Activated CD4-positive, alpha-beta memory T cell treated with anti-CD3 and anti-CD28 coated beads, Interleukin-2, amount 10 ng/mL, durations not matched to agents 7 days and 5 days (primary cell): Measurements from ENCODE around the gene RHBDD1. TPM values are rescaled to one million over a fixed set of nuclear protein-coding genes. Genes with fewer than 3 reads are reported as not detected.

ENCODE experiments used
- CTCF ChIA-PET: fragments of 350-600 bp; sonication (Branson Sonifier 250); formaldehyde crosslinking; loops from one replicate; lab custom pipeline; 2021; ENCODE audit warnings: antibody characterized with exemption, inconsistent platforms; lab: Charles Lee
- POLR2A ChIA-PET: fragments of 350-600 bp; sonication (Branson Sonifier 250); formaldehyde crosslinking; loops from one replicate; lab custom pipeline; 2021; ENCODE audit warnings: antibody characterized with exemption; lab: Charles Lee
- DNase-seq: peaks from one replicate; pipeline ENCODE4 v3.0.0-alpha.2; 2020
- H3K27ac Mint-ChIP-seq: one replicate; pipeline ENCODE4 v1.8.0; 2021; ENCODE audit warnings: mild to moderate bottlenecking, mixed read lengths
- H3K27me3 Mint-ChIP-seq: one replicate; pipeline ENCODE4 v1.8.0; 2021; ENCODE audit warnings: mixed read lengths
- H3K36me3 Mint-ChIP-seq: one replicate; pipeline ENCODE4 v1.8.0; 2021; ENCODE audit warnings: low read depth, mixed read lengths
- H3K4me1 Mint-ChIP-seq: one replicate; pipeline ENCODE4 v1.8.0; 2021; ENCODE audit warnings: mixed read lengths
- H3K4me3 Mint-ChIP-seq: one replicate; pipeline ENCODE4 v1.8.0; 2021; ENCODE audit warnings: mild to moderate bottlenecking, mixed read lengths
- H3K9me3 Mint-ChIP-seq: one replicate; pipeline ENCODE4 v1.8.0; 2021; ENCODE audit warnings: mixed read lengths
- total RNA-seq, 2 experiments: library from RNA; stranded (reverse); gene quantifications; one replicate each; pipeline ENCODE4 v1.2.3, GENCODE V29; 2021

RHBDD1 gene, protein sequence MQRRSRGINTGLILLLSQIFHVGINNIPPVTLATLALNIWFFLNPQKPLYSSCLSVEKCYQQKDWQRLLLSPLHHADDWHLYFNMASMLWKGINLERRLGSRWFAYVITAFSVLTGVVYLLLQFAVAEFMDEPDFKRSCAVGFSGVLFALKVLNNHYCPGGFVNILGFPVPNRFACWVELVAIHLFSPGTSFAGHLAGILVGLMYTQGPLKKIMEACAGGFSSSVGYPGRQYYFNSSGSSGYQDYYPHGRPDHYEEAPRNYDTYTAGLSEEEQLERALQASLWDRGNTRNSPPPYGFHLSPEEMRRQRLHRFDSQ
- total RNA-seq: 10 to 100 TPM; 38.1 to 43.0 TPM

DNA sequence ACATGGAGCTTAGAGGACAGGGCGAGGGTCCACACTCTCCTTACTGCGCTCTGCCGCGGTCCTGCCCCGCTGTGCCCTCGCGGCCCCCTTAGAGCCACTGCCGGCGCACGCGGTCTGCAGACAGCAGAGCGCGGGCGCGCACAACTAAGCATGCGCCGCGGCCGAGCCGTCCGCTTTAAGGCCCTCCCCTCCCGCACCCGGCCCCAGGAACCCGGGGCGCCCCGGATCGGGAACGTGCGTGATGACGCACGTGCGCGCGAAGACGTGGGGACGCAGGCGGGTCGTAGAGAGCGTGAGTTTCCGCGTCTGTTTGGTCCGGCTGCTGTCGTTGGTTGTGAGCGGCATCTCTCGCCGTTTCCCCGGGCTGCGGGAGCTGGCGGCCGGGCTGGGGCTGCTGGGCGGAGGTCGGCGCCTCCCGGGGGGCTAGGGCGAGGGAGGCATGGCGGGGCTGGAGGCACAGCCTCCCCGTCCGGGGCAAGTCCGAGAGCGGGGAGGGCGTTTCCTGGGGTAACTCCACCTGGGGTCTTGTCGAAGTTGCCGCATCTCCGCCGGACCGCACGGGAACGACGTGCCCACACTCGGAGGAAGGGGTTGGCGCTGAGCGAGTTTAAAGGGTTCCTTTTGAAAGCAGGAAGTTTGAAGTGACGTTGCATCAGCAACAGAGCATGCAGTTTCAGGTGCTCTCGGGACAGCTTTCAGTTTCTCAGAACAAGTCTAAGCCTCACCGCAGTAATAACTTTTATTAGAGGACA is at the start of gene RHBDD1:
Gene RHBDD1, plus strand, starts transcription at position 259 of the 752 bp plus-strand sequence. CDS start 28,640 bp downstream, outside the sequence.
- DNase-seq: peak; percentile 96
- Mint-ChIP-seq H3K27ac (peak within 1 kb of the TSS; percentile 100), H3K4me3 (peak within 1 kb of the TSS; percentile 97), H3K9me3 (no peaks in the 10 kb centered on the region), H3K36me3 (peaks cover 48% of the 10 kb centered on the region), H3K27me3 (no peaks in the 10 kb centered on the region), H3K4me1 (peaks cover 60% of the 10 kb centered on the region)
- ChIA-PET CTCF (interaction anchor here (1.2 to 7.6 kb wide), 4 partner anchors 10 to 44 kb away, joined by 3 to 60 read pairs (median 4); partner anchors contain the start of gene IRS1), POLR2A (interaction anchor here (0.9 to 3.2 kb wide), 19 partner anchors 10 to 1909 kb away, joined by 3 to 49 read pairs (median 6); partner anchors contain the start of genes DOCK10 and IRS1)

DNA sequence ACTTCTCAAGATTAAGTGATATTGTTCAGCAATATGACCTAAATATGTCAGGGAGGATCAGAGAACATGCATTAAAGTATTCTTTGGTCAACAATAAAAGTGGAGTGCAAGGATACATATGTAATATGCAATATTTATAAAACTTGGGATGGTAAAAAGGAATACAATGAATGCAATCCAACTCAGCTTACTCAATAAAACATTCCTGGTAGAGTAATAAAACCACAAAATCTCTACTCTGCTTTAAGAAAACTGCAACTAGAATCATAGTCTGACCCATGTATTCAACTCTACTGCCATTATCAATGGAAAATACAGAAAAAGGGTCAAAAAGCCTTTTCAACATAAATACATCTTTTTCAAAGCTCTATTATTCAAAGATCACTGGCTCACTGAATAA is 47.8 kb upstream of the RHBDD1 start:
- no peaks in the 10 kb centered on the region for H3K27me3 Mint-ChIP-seq
- H3K4me3 Mint-ChIP-seq: no peak overlapping the region
- H3K9me3 Mint-ChIP-seq: peaks cover 6% of the 10 kb centered on the region
- no peak overlapping the region for H3K27ac Mint-ChIP-seq
- peaks cover 40% of the 10 kb centered on the region for H3K4me1 Mint-ChIP-seq
- ChIA-PET CTCF (interaction anchor here (1.2 to 1.6 kb wide), 3 partner anchors 11 to 15 kb away, joined by 3 to 4 read pairs (median 3); no protein-coding TSS in a partner anchor), POLR2A (interaction anchor here (1.2 to 4.9 kb wide), 3 partner anchors 9 to 138 kb away, joined by 4 to 19 read pairs (median 5); partner anchors contain the start of gene IRS1)
- no peak for DNase-seq
- peaks cover 37% of the 10 kb centered on the region for H3K36me3 Mint-ChIP-seq

DNA sequence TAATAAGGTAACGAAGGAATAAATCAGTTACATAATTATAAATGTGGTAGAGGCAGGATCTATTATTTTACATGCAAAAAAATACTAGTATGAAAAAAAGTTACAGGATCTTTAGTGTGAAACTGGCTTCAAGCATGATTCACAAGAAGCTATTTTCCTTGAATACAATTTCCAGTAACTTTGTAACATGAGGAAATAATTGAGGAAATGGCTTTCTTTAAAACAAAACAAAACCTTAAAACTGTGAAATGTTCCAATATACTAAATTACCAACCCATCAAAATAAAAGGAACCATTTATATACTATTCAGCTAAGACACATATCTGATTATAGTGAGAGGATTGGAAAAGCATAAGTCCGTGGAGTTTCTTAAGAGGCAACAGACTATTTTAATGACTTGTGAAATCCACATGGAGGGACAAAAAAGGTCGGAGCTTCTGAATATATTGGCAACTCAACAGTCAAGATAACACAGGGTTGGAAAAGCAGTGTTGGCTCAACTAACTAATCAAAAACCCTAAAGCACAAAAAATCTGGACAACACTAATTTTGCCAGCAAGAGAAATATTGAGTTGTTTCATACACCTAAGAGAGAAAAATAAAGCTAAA is 46.9 kb upstream of the RHBDD1 start:
- no peak for DNase-seq
- ChIA-PET CTCF (interaction anchor here (1.4 to 1.6 kb wide), 4 partner anchors 10 to 18 kb away, joined by 3 to 7 read pairs (median 4); partner anchors contain the start of gene IRS1), POLR2A (interaction anchor here (1.2 to 4.9 kb wide), 4 partner anchors 10 to 139 kb away, joined by 4 to 44 read pairs (median 12); partner anchors contain the start of genes IRS1 and RHBDD1)
- Mint-ChIP-seq H3K27ac (no peak overlapping the region), H3K4me1 (peaks cover 47% of the 10 kb centered on the region), H3K9me3 (peaks cover under 1% of the 10 kb centered on the region), H3K27me3 (no peaks in the 10 kb centered on the region), H3K4me3 (no peak overlapping the region), H3K36me3 (peaks cover 35% of the 10 kb centered on the region)

DNA sequence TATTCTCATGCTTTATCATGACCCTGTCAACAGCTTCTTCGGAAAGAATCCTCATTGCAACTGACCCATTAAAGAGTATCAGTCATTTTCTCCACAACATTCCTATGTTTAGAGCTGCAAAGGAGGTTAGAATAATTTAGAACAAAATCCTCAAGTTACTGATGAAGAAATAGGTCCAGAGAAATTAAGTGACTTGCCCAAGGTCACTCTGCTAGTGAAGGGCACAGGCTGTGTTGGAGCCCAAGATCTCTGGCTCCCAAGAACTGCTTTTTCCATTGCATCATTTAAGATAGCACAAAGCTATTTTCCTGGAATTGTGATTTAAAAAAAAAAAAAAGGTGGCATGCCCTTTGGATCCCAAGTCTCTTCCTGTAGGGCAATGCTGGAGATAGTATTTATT is 45.8 kb upstream of the RHBDD1 start:
- Mint-ChIP-seq H3K4me1 (peaks cover 56% of the 10 kb centered on the region), H3K27ac (peak overlapping the region; percentile 21), H3K27me3 (no peaks in the 10 kb centered on the region), H3K9me3 (no peaks in the 10 kb centered on the region), H3K36me3 (peaks cover 40% of the 10 kb centered on the region), H3K4me3 (no peak overlapping the region)
- POLR2A ChIA-PET: interaction anchor here (1.0 to 4.9 kb wide), 5 partner anchors 9 to 49 kb away, joined by 3 to 44 read pairs (median 15); partner anchors contain the start of genes IRS1 and RHBDD1
- CTCF ChIA-PET: interaction anchor here (1.1 to 1.5 kb wide), 5 partner anchors 9 to 19 kb away, joined by 4 to 7 read pairs (median 6); partner anchors contain the start of gene IRS1
- DNase-seq: no peak

DNA sequence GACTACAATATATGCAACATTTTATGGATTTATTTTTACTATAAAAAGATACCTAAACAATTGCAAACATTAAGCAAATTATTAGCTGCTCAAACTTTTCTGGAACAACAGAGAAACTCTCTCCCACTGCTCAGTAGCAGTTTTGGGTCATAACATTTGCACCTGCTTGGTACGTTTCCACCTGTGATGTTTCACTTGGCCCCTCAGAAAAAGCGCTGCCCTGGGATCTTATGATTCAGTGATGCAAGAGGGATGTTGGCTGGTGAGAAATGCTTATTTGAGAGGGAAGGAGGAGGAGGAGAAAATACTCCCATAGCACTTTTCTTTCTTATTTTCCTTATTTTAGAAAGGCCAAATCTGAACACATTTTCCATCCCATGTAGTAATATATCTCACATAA is 45.4 kb upstream of the RHBDD1 start:
- POLR2A ChIA-PET: interaction anchor here (1.0 to 4.9 kb wide), 9 partner anchors 9 to 51 kb away, joined by 3 to 44 read pairs (median 4); partner anchors contain the start of genes IRS1 and RHBDD1
- Mint-ChIP-seq H3K4me1 (peaks cover 56% of the 10 kb centered on the region), H3K27ac (no peak overlapping the region), H3K36me3 (peaks cover 40% of the 10 kb centered on the region), H3K4me3 (peak overlapping the region; percentile 89), H3K9me3 (no peaks in the 10 kb centered on the region), H3K27me3 (no peaks in the 10 kb centered on the region)
- CTCF ChIA-PET: interaction anchor here (0.8 to 1.4 kb wide), 5 partner anchors 9 to 44 kb away, joined by 3 to 6 read pairs (median 6); no protein-coding TSS in a partner anchor
- DNase-seq: no peak

DNA sequence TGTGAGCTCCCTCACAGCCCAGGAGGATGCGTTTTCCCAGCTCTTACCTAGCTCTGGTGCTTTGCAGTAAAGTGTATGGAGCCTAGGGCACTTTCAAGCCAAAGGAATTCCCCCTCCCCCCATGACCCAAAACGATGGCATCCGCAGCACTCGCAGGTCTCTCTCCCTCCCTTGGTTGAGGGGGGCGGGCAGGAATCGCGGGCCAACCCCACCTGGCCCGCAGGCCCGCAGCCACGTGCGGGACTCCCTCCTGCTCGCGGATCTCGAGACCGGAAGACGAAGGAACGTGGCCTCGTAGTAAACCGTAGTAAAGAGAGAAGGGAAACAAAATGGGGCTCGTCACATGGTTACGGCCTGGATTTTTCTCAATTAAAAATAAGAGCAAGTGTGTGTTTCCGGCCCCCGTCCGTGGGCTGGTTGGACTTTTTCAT is 44.8 kb upstream of the RHBDD1 start:
- no peaks in the 10 kb centered on the region for H3K27me3 Mint-ChIP-seq
- peaks cover 58% of the 10 kb centered on the region for H3K4me1 Mint-ChIP-seq
- H3K9me3 Mint-ChIP-seq: no peaks in the 10 kb centered on the region
- peaks cover 38% of the 10 kb centered on the region for H3K36me3 Mint-ChIP-seq
- no peak for DNase-seq
- CTCF ChIA-PET: interaction anchor here (0.8 to 1.4 kb wide), 6 partner anchors 8 to 44 kb away, joined by 3 to 6 read pairs (median 5); no protein-coding TSS in a partner anchor
- POLR2A ChIA-PET: interaction anchor here (1.0 to 4.9 kb wide), 9 partner anchors 8 to 51 kb away, joined by 3 to 44 read pairs (median 4); partner anchors contain the start of genes IRS1 and RHBDD1
- peak overlapping the region; percentile 89 for H3K4me3 Mint-ChIP-seq
- H3K27ac Mint-ChIP-seq: peak overlapping the region; percentile 92

DNA sequence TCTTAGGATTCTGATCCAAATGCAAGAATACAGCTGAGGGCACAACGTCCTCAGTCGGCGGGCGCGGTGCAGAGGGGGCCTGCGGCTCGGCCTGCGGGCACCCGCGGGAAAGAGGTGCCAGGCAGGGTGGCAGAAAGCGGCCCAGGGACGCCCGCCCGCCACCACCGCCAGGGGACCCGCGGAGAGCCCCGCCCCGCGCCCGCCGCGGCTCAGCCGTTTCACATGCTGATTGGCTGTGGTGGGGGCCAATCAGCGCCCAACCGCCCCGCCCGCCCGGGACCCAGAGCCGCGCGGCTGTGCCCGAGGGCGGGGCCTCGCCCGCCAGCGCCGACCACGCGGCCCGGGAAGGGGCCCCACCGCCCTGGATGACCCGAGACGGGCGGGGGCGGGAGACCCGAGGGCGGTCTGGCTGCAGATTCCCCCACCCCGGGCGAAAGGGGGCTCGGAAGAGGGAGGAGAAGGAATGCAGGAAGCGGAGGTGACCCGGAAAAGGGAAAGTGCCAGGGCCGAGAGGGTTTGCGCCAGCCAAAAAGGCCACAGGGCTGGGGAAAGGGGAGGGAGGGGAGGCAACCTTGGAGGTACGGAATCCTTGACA is 44.3 kb upstream of the RHBDD1 start:
- Mint-ChIP-seq H3K4me3 (peak overlapping the region; percentile 89), H3K27me3 (no peaks in the 10 kb centered on the region), H3K4me1 (peaks cover 63% of the 10 kb centered on the region), H3K36me3 (peaks cover 38% of the 10 kb centered on the region), H3K9me3 (no peaks in the 10 kb centered on the region), H3K27ac (peak overlapping the region; percentile 92)
- ChIA-PET POLR2A (interaction anchor here (1.0 to 4.9 kb wide), 9 partner anchors 8 to 50 kb away, joined by 3 to 44 read pairs (median 4); partner anchors contain the start of genes IRS1 and RHBDD1), CTCF (interaction anchor here (0.9 to 1.2 kb wide), 3 partner anchors 8 to 44 kb away, joined by 3 to 6 read pairs (median 4); no protein-coding TSS in a partner anchor)
- DNase-seq: peak; percentile 93

DNA sequence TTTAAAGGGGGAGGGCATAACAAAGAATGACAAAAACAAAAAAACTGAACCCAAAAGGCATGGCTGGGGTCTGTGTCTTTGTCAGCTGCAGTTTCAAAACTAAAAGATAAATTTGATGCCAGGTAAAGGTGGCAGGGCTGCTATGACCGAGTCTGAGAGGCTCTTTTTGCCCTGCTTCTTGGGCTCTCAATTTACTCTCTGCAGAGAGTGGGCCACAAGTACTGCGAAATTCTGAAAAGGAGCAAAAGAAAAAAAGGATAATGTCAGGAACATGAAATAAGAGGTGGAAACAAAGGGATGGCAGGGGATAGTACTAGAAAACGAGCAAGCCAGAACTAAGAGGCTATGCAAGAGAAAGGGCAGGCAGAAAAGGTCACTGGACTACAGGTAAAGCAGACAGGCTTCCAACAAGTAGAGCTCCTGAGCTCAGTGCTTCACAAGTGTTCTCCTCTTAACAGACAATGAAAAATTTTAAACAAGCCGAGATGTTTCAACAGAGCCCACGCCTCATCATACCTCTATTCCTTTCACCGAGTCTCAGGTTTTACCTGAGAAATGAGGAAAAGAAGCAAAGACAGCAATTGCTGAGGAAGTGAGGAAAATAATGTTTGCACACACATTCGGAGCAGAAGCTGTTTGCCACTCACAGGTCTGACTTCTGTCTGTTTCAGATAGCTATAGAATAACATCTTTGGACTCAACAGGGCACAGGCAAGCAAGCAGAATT is 43.5 kb upstream of the RHBDD1 start:
- peak overlapping the region; percentile 34 for H3K27ac Mint-ChIP-seq
- ChIA-PET CTCF (interaction anchor here (0.9 kb wide), 1 partner anchor 43 kb away, joined by 3 read pairs; no protein-coding TSS in a partner anchor), POLR2A (interaction anchor here (1.2 to 4.8 kb wide), 3 partner anchors 20 to 47 kb away, joined by 4 to 44 read pairs (median 7); partner anchors contain the start of gene RHBDD1)
- peaks cover 70% of the 10 kb centered on the region for H3K4me1 Mint-ChIP-seq
- no peaks in the 10 kb centered on the region for H3K9me3 Mint-ChIP-seq
- peaks cover 36% of the 10 kb centered on the region for H3K36me3 Mint-ChIP-seq
- no peaks in the 10 kb centered on the region for H3K27me3 Mint-ChIP-seq
- no peak for DNase-seq
- H3K4me3 Mint-ChIP-seq: peak overlapping the region; percentile 61

DNA sequence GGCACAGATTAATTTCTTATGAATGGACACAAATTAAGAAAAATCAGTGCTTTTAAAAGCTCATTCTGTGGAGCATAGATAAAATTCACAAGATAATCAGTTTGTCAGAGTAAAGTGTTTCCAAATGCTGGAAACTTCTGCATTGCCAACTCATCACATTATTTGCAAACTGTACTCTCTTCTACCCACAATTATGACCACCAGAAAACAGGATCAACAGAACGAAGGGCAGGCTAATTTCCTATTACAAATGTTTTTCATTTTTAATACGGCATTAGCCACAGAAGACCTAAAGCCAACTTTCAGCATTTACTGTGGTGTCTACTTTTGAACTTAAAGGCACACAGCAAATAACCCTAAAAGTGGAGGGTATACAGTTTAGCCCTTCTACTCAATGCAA is 42.2 kb upstream of the RHBDD1 start:
- Mint-ChIP-seq H3K4me1 (peaks cover 74% of the 10 kb centered on the region), H3K27ac (no peak overlapping the region), H3K9me3 (no peaks in the 10 kb centered on the region), H3K4me3 (no peak overlapping the region), H3K27me3 (no peaks in the 10 kb centered on the region), H3K36me3 (peaks cover 35% of the 10 kb centered on the region)
- ChIA-PET POLR2A (interaction anchor here (1.2 to 1.6 kb wide), 2 partner anchors 9 to 21 kb away, joined by 3 to 7 read pairs; no protein-coding TSS in a partner anchor), CTCF (interaction anchor here (0.7 to 1.8 kb wide), 2 partner anchors 8 to 41 kb away, joined by 3 to 6 read pairs; no protein-coding TSS in a partner anchor)
- DNase-seq: no peak

DNA sequence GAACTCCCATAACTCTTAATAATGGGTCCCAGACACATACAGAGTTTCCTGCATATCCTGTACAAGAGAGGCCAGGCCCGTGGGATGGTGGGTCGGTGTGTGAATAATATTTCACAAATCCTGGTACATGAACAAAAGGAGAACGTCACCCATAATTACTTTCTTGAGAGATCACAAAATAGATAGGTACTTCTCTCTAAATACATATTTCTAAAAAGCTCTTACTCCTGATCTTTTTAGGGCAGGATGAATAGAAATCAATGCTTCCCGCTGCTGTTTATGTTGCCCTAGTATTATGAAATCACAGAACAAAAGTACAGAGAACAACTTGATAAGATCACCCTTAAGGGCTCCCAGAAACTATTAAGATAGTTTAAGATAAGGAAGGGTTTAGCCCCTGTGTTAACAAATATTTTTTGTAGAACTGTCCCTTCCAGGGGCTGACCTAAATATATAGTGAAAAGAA is 41.6 kb upstream of the RHBDD1 start:
- Mint-ChIP-seq H3K36me3 (peaks cover 30% of the 10 kb centered on the region), H3K9me3 (no peaks in the 10 kb centered on the region), H3K27ac (no peak overlapping the region), H3K27me3 (no peaks in the 10 kb centered on the region), H3K4me3 (no peak overlapping the region), H3K4me1 (peaks cover 68% of the 10 kb centered on the region)
- POLR2A ChIA-PET: interaction anchor here (0.9 to 1.2 kb wide), 2 partner anchors 9 to 21 kb away, joined by 3 read pairs; no protein-coding TSS in a partner anchor
- CTCF ChIA-PET: interaction anchor here (1.8 kb wide), 1 partner anchor 41 kb away, joined by 6 read pairs; no protein-coding TSS in a partner anchor
- no peak for DNase-seq
